Fibroblast of the aortic adventitia (primary cell): ENCODE measurements around the gene TSPAN5. TPM values are rescaled to one million over a fixed set of nuclear protein-coding genes. Genes with fewer than 3 reads are reported as not detected.

Source experiments
- DNase-seq: peaks from one replicate; pipeline ENCODE4 v3.0.0-alpha.2; 2010; ENCODE audit warnings: low read depth
- H3K4me3 ChIP-seq: 2 replicates; pipeline ENCODE4 v1.5.1; 2011; ENCODE audit warnings: low read depth, mild to moderate bottlenecking, control low read depth, low read length, moderate library complexity
- total RNA-seq: library from RNA; depleted of rRNA; stranded (reverse); fragments of >200 nt; gene quantifications from 2 replicates; pipeline ENCODE4 v1.2.3, GENCODE V29; 2012; ENCODE audit warnings: low replicate concordance
- TF ChIP-seq, protein P1 (sequence below): IDR thresholded peaks from 2 replicates; pipeline ENCODE4 v1.5.1; 2011; ENCODE audit warnings: mild to moderate bottlenecking, low read length, control low read depth, inconsistent platforms; ENCODE audit not compliant: insufficient read depth

Gene TSPAN5
- total RNA-seq, 1 donor: 49.0 TPM

DNA sequence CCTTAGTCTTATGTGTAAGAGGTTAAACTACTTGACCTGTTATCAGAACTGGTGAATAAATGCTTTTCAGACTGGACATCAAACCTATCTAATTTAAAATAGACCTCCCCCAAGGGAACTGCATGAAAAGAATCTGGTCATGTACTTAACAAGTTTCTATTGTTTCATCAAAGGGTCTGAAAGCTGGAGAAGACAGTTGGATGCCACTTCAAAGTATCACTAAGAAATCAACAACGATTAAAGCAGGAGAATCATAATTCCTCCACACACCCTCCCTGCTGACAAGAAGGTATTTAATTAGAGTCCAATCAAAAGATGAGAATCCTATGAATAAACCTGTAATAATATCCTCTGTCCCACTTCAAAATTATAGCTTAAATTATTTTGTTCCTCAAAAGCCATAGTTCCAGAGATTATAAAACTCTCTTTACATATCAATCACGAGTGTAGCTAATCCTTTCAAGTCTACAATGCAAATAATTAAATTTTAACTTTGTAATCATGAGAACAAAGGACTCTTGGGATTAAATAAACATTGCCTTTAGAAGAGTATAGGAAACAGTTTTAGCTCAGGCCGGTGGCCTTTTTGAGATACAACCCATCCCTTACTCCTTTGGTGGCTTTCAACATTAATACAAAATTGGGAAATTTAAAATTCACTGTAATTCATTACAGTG is 35.1 kb downstream of the TSPAN5 start:
- H3K4me3 ChIP-seq: no peak overlapping the region
- DNase-seq: no peak

GRCh38 chr4:98620087-98620784 is 38.2 kb downstream of the TSPAN5 start:
- TF ChIP-seq, protein P1, sequence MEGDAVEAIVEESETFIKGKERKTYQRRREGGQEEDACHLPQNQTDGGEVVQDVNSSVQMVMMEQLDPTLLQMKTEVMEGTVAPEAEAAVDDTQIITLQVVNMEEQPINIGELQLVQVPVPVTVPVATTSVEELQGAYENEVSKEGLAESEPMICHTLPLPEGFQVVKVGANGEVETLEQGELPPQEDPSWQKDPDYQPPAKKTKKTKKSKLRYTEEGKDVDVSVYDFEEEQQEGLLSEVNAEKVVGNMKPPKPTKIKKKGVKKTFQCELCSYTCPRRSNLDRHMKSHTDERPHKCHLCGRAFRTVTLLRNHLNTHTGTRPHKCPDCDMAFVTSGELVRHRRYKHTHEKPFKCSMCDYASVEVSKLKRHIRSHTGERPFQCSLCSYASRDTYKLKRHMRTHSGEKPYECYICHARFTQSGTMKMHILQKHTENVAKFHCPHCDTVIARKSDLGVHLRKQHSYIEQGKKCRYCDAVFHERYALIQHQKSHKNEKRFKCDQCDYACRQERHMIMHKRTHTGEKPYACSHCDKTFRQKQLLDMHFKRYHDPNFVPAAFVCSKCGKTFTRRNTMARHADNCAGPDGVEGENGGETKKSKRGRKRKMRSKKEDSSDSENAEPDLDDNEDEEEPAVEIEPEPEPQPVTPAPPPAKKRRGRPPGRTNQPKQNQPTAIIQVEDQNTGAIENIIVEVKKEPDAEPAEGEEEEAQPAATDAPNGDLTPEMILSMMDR: no peak
- no peak for DNase-seq
- no peak overlapping the region for H3K4me3 ChIP-seq

More for the DNA sequence above, 35.1 kb downstream of the TSPAN5 start:
- TF ChIP-seq, protein P1: no peak

DNA sequence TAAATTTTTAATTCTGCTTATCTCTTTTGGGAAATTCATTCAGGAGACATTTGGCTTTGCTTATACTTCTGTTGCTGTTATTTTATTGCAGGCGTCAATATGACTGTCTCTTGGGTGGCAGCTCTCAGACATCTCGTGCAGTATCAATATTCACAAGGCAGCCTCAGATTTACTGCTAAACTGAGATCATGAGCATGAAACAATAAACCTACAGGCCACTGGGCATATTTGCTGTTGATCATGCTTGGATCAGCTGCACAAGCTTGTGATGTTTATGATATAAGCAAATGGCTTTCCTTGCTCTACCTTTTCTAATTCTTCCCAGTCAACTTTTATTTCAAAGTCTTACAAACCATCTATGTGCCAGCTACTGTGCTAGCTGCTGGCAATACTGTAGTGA is 39.2 kb downstream of the TSPAN5 start:
- TF ChIP-seq, protein P1: no peak
- H3K4me3 ChIP-seq: no peak overlapping the region
- no peak for DNase-seq

- no peak overlapping the region for H3K4me3 ChIP-seq
- TF ChIP-seq, protein P1: no peak
- DNase-seq: no peak
Observed at GRCh38 chr4:98618680-98619079, 39.7 kb downstream of the TSPAN5 start.

DNA sequence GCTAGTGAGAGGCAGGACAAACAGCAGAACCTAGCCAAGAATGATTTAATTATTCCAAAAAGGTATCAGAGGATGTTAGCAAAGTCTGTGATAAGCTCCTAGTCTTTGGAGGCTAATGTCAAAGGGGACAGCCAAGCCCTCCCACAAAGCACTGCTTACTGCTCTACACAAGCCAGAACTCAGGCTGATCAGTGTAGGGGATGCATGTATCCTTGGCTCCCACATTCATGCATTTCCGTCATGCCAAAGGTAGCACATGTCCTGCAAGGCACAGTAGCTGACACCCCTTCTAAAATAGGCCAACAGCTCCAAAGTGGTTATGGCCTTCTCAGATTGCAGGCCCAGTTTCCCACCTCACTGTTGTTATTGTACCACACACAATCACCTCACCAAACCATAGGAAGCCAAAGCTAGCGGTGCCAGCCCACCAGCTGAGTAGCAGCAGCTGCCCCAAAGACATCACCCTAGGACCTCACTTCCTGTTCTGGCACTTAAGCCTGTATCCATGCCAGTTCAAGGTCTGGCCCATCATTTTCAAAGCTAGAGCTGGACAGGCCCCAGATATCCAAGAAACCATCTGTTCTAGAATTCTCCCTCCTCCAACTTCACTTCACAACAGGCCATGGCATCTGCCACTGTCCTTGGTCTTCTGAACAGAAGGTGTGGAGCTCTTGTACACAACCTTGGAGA is 40.9 kb downstream of the TSPAN5 start:
- DNase-seq: no peak
- TF ChIP-seq, protein P1: no peak
- no peak overlapping the region for H3K4me3 ChIP-seq

- no peak overlapping the region for H3K4me3 ChIP-seq
- no peak for DNase-seq
- TF ChIP-seq, protein P1: no peak
Observed at GRCh38 chr4:98615991-98616390, 42.4 kb downstream of the TSPAN5 start.
